SU-DHL-6 (cell line): ENCODE results near the gene C3AR1.

Experiments
- H2AFZ ChIP-seq: fragments of 200-600 bp; sonication (generic); 2 replicates; pipeline ENCODE4 v1.6.1; 2014; ENCODE audit warnings: low read depth, mild to moderate bottlenecking, moderate library complexity, mixed read lengths, antibody characterized with exemption, low read length; ENCODE audit not compliant: severe bottlenecking
- H3F3A ChIP-seq: fragments of 200-600 bp; shearing (Covaris generic); 2 replicates; pipeline ENCODE4 v1.6.0; 2016; ENCODE audit warnings: antibody characterized with exemption, mild to moderate bottlenecking; ENCODE audit not compliant: insufficient read depth
- H3K27ac ChIP-seq: fragments of 200-600 bp; sonication (generic); 2 replicates; pipeline ENCODE4 v1.5.1; 2016; ENCODE audit warnings: low read depth, mild to moderate bottlenecking, low read length, moderate library complexity, mixed read lengths
- H3K27me3 ChIP-seq: fragments of 200-600 bp; sonication (generic), shearing (Covaris generic); 2 replicates; pipeline ENCODE4 v1.6.0; 2014; ENCODE audit warnings: mild to moderate bottlenecking, low read length
- H3K36me3 ChIP-seq: fragments of 200-600 bp; sonication (generic); 2 replicates; pipeline ENCODE4 v1.6.1; 2014; ENCODE audit warnings: mild to moderate bottlenecking, low read length, mixed read lengths
- H3K4me2 ChIP-seq: fragments of 300-600, 200-600 bp; shearing (Covaris generic), sonication (generic); 2 replicates; pipeline ENCODE4 v1.6.0; 2014; ENCODE audit warnings: low read length, low read depth, mild to moderate bottlenecking; ENCODE audit not compliant: poor library complexity, severe bottlenecking
- H3K4me3 ChIP-seq: fragments of 200-600 bp; sonication (generic); 2 replicates; pipeline ENCODE4 v1.5.1; 2014; ENCODE audit warnings: antibody characterized with exemption, low read length, mild to moderate bottlenecking, mixed read lengths; ENCODE audit not compliant: insufficient read depth, poor library complexity, severe bottlenecking
- H3K79me2 ChIP-seq: fragments of 200-600 bp; sonication (generic); 2 replicates; pipeline ENCODE4 v1.6.1; 2014; ENCODE audit warnings: mild to moderate bottlenecking, low read length, moderate library complexity; ENCODE audit not compliant: insufficient read depth
- H3K9ac ChIP-seq: fragments of 200-600 bp; sonication (generic); 2 replicates; pipeline ENCODE4 v1.7.0; 2014; ENCODE audit warnings: mild to moderate bottlenecking, low read length
- H3K9me2 ChIP-seq: fragments of 200-600 bp; sonication (generic); replicated peaks from 2 replicates; pipeline ENCODE4 v1.6.1; 2014; ENCODE audit warnings: low read length; ENCODE audit not compliant: insufficient read depth
- H3K9me3 ChIP-seq: fragments of 200-600 bp; sonication (generic); 2 replicates; pipeline ENCODE4 v1.6.1; 2014; ENCODE audit warnings: low read length, mixed read lengths; ENCODE audit not compliant: insufficient read depth
- H4K20me1 ChIP-seq: fragments of 200-600 bp; sonication (generic); 2 replicates; pipeline ENCODE4 v1.6.1; 2014; ENCODE audit warnings: low read depth, mild to moderate bottlenecking, antibody characterized with exemption, low read length, moderate library complexity, mixed read lengths
- EZH2phosphoT487 ChIP-seq: fragments of 200-600 bp; sonication (generic), shearing (Covaris generic); conservative IDR thresholded peaks from 2 replicates; pipeline ENCODE4 v1.6.1; 2018; ENCODE audit warnings: mild to moderate bottlenecking, antibody characterized with exemption, low read length, moderate library complexity, mixed read lengths
- TF ChIP-seq, protein P1 (sequence below): fragments of 200-600 bp; sonication (generic); IDR thresholded peaks from one replicate; pipeline ENCODE4 v1.5.1; 2017; ENCODE audit warnings: antibody characterized with exemption, mild to moderate bottlenecking, low read length, moderate library complexity; ENCODE audit not compliant: insufficient read depth, poor library complexity, severe bottlenecking

The C3AR1 gene

DNA sequence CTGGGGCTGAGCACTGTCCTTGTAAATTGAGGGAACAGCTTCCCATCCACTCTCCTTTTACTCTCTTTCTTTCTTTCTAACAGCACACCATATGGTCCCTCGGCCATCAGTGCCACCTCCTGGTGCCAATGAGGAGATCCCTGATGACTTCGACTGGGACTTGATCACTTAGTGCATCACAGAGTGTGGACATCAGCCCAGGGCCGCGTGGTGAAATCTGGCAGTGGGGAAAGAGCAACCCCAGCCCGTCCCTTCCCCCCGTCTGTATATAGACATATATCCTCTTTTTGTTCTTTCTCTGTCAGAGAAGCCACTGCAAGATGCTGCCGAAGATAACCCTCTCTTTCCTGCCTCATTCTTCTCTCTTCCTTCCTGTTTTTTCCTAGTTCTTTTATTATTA lies 13.5 kb downstream of the C3AR1 start:
- Histone ChIP-seq H3K9me2 (no peaks in the 10 kb centered on the region), H3K27ac (no peak overlapping the region), H3K4me2 (no peak overlapping the region), H3K36me3 (0 out of 2 replicates have a peak, but pooled peaks cover 2% of the 10 kb centered on the region), H3K9me3 (no peaks in the 10 kb centered on the region), H2AFZ (no peak overlapping the region), H4K20me1 (no peaks in the 10 kb centered on the region), H3F3A (no peaks in the 10 kb centered on the region), H3K4me3 (no peak overlapping the region), H3K79me2 (no peaks in the 10 kb centered on the region), H3K27me3 (no peaks in the 10 kb centered on the region), H3K9ac (no peak overlapping the region)
- TF ChIP-seq EZH2phosphoT487, result no peak

DNA sequence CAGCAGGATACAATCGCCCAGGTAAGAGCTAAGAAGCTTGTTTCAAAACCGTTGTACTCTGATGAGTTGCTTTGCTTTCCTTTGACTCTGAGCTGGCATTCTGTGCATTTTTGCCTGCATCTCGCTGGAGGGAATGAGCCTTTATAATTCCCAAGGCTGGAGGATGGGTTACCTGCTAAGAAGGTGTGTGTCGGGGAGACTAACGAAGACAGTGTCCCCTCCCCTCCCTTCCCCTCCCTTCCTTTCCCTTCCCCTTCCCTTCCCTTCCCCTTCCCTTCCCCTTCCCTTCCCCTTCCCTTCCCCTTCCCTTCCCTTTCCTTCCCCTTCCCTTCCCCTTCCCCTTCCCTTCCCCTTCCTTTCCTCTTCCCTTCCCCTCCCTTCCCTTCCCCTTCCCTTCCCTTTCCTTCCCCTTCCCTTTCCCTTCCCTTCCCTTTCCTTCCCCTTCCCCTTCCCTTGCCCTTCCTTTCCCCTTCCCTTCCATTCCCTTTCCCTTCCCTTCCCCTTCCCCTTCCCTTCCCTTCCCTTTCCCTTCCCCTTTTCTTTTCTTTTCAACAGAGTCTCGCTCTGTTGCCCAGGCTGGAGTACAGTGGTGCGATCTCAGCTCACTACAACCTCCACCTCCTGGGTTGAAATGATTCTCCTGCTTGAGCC lies 15.4 kb downstream of the C3AR1 start:
- H4K20me1 ChIP-seq, result no peaks in the 10 kb centered on the region
- H3K9me2 ChIP-seq, result no peaks in the 10 kb centered on the region
- H3K9me3 ChIP-seq, result no peaks in the 10 kb centered on the region
- H3K4me2 ChIP-seq, result no peak overlapping the region
- H3F3A ChIP-seq, result no peaks in the 10 kb centered on the region
- H3K36me3 ChIP-seq, result 0 out of 2 replicates have a peak, but pooled peaks cover 2% of the 10 kb centered on the region
- H3K79me2 ChIP-seq, result no peaks in the 10 kb centered on the region
- no peak overlapping the region for H3K9ac ChIP-seq
- H2AFZ ChIP-seq, result no peak overlapping the region
- no peak overlapping the region for H3K27ac ChIP-seq
- no peaks in the 10 kb centered on the region for H3K27me3 ChIP-seq
- H3K4me3 ChIP-seq, result no peak overlapping the region
- TF ChIP-seq EZH2phosphoT487, result no peak
- TF ChIP-seq, protein P1, sequence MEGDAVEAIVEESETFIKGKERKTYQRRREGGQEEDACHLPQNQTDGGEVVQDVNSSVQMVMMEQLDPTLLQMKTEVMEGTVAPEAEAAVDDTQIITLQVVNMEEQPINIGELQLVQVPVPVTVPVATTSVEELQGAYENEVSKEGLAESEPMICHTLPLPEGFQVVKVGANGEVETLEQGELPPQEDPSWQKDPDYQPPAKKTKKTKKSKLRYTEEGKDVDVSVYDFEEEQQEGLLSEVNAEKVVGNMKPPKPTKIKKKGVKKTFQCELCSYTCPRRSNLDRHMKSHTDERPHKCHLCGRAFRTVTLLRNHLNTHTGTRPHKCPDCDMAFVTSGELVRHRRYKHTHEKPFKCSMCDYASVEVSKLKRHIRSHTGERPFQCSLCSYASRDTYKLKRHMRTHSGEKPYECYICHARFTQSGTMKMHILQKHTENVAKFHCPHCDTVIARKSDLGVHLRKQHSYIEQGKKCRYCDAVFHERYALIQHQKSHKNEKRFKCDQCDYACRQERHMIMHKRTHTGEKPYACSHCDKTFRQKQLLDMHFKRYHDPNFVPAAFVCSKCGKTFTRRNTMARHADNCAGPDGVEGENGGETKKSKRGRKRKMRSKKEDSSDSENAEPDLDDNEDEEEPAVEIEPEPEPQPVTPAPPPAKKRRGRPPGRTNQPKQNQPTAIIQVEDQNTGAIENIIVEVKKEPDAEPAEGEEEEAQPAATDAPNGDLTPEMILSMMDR, result no peak

DNA sequence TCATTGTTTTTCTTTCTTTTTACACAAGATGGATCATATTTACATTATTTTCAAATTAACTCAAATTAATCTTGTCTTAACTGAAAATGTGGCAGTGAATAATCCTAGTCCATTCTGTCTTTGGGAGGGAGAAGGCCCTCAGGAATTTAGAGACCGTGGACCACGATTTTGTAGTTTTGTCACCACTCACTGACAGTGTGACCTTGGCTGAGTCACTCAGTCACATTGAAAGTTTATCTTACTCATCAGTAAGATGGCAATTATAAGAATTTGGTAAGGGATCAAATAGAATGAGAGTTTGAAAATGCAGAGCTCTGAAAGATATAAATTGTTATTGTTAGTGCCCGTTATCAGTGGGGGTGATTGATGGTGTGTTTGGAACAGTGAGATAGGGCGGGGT lies 17.3 kb downstream of the C3AR1 start:
- H3K4me3 ChIP-seq, result no peak overlapping the region
- TF ChIP-seq EZH2phosphoT487, result no peak
- TF ChIP-seq, protein P1, result no peak
- H4K20me1 ChIP-seq, result no peaks in the 10 kb centered on the region
- no peak overlapping the region for H3K27ac ChIP-seq
- no peaks in the 10 kb centered on the region for H3K9me2 ChIP-seq
- H2AFZ ChIP-seq, result no peak overlapping the region
- H3K9me3 ChIP-seq, result no peaks in the 10 kb centered on the region
- H3K79me2 ChIP-seq, result no peaks in the 10 kb centered on the region
- H3F3A ChIP-seq, result no peaks in the 10 kb centered on the region
- no peaks in the 10 kb centered on the region for H3K27me3 ChIP-seq
- H3K36me3 ChIP-seq, result 0 out of 2 replicates have a peak, but pooled peaks cover 2% of the 10 kb centered on the region
- H3K9ac ChIP-seq, result no peak overlapping the region
- H3K4me2 ChIP-seq, result no peak overlapping the region

DNA sequence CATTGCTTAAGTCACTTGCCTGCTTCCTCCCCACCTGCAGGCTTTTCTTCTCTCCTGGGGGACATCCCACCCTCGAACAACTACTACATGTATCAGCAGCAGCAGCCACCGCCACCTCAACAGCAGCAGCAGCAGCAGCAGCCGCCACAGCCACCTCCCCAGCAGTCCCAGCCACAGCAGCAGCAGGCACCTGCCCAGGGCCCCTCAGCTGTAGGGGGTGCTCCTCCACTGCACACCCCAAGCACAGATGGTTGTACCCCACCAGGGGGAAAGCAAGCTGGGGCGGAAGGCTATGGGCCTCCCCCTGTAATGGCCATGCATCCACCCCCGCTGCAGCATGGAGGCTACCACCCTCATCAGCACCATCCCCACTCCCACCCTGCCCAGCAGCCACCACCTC lies 18.3 kb downstream of the C3AR1 start:
- H3K9me2 ChIP-seq, result no peaks in the 10 kb centered on the region
- H3K27me3 ChIP-seq, result no peaks in the 10 kb centered on the region
- H3K4me3 ChIP-seq, result no peak overlapping the region
- H3K9ac ChIP-seq, result no peak overlapping the region
- no peak overlapping the region for H2AFZ ChIP-seq
- no peaks in the 10 kb centered on the region for H3F3A ChIP-seq
- H3K9me3 ChIP-seq, result no peaks in the 10 kb centered on the region
- TF ChIP-seq, protein P1, result no peak
- TF ChIP-seq EZH2phosphoT487, result no peak
- H4K20me1 ChIP-seq, result no peaks in the 10 kb centered on the region
- no peak overlapping the region for H3K4me2 ChIP-seq
- no peaks in the 10 kb centered on the region for H3K79me2 ChIP-seq
- 0 out of 2 replicates have a peak, but pooled peaks cover 2% of the 10 kb centered on the region for H3K36me3 ChIP-seq
- H3K27ac ChIP-seq, result no peak overlapping the region
